ENCODE results near the gene HINFP. TPM values are rescaled to one million over a fixed set of nuclear protein-coding genes. Genes with fewer than 3 reads are reported as not detected.

The HINFP gene
- total and polyA plus RNA-seq, 11 donors = 9.4 to 16.3 (median 12.8) TPM

GRCh38 chr11:119154178-119154577 lies 32.8 kb downstream of the HINFP start:
- peaks cover 0 to 16% (median 0%) of the 10 kb centered on the region in 9 donors for H3K27me3 ChIP-seq
- intact Hi-C loops (cut with DNase I) = loop anchor here in 1 of 10 donors (5.0 kb wide), 1 partner anchor 43 kb away; no protein-coding TSS in a partner anchor
- ATAC-seq (no peak), DNase-seq (no peak)
- no peaks in the 10 kb centered on the region for H3K36me3 ChIP-seq
- peaks cover 0 to 8% (median 5%) of the 10 kb centered on the region in 12 donors for H3K4me1 ChIP-seq
- no peak overlapping the region for H3K27ac ChIP-seq
- 92 to 98% (median 95%) methylated on average over 5 to 6 of the region's 6 CpGs for WGBS, 4 donors
- no peak for TF ChIP-seq POLR2A (IDR thresholded peaks at IDR 0.05)
- TF ChIP-seq, protein P1, sequence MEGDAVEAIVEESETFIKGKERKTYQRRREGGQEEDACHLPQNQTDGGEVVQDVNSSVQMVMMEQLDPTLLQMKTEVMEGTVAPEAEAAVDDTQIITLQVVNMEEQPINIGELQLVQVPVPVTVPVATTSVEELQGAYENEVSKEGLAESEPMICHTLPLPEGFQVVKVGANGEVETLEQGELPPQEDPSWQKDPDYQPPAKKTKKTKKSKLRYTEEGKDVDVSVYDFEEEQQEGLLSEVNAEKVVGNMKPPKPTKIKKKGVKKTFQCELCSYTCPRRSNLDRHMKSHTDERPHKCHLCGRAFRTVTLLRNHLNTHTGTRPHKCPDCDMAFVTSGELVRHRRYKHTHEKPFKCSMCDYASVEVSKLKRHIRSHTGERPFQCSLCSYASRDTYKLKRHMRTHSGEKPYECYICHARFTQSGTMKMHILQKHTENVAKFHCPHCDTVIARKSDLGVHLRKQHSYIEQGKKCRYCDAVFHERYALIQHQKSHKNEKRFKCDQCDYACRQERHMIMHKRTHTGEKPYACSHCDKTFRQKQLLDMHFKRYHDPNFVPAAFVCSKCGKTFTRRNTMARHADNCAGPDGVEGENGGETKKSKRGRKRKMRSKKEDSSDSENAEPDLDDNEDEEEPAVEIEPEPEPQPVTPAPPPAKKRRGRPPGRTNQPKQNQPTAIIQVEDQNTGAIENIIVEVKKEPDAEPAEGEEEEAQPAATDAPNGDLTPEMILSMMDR (IDR thresholded peaks at IDR 0.05) = no peak
- H3K4me3 ChIP-seq = no peak overlapping the region
- no peaks in the 10 kb centered on the region for H3K9me3 ChIP-seq

- TF ChIP-seq, protein P1 (IDR thresholded peaks at IDR 0.05) = peak in 2 of 12 donors; percentile 13 to 25
- TF ChIP-seq POLR2A (IDR thresholded peaks at IDR 0.05) = no peak
- intact Hi-C loops (cut with DNase I) = no loop called here
- 52 to 56% (median 55%) methylated on average over 6 to 8 of the region's 8 CpGs for WGBS, 4 donors
- no peak overlapping the region for H3K27ac ChIP-seq
- H3K4me1 ChIP-seq = no peaks in the 10 kb centered on the region
- H3K4me3 ChIP-seq = no peak overlapping the region
- H3K9me3 ChIP-seq = no peaks in the 10 kb centered on the region
- no peak for DNase-seq
- ATAC-seq = peak in 2 of 4 donors; percentile 13 to 27
- H3K27me3 ChIP-seq = no peaks in the 10 kb centered on the region
- no peaks in the 10 kb centered on the region for H3K36me3 ChIP-seq
Measured at GRCh38 chr11:119155733-119156492, 34.5 kb downstream of the HINFP start.

- no peak overlapping the region for H3K4me3 ChIP-seq
- H3K27ac ChIP-seq = no peak overlapping the region
- H3K4me1 ChIP-seq = no peaks in the 10 kb centered on the region
- TF ChIP-seq POLR2A (IDR thresholded peaks at IDR 0.05) = no peak
- TF ChIP-seq, protein P1 (IDR thresholded peaks at IDR 0.05) = no peak
- H3K36me3 ChIP-seq = no peaks in the 10 kb centered on the region
- ATAC-seq (no peak), DNase-seq (no peak)
- WGBS, 4 donors = 89 to 94% (median 92%) methylated on average over 4 to 10 of the region's 10 CpGs
- H3K27me3 ChIP-seq = no peaks in the 10 kb centered on the region
- intact Hi-C loops (cut with DNase I) = no loop called here
- H3K9me3 ChIP-seq = no peaks in the 10 kb centered on the region
Measured at GRCh38 chr11:119156496-119156895, 35.1 kb downstream of the HINFP start.

DNA sequence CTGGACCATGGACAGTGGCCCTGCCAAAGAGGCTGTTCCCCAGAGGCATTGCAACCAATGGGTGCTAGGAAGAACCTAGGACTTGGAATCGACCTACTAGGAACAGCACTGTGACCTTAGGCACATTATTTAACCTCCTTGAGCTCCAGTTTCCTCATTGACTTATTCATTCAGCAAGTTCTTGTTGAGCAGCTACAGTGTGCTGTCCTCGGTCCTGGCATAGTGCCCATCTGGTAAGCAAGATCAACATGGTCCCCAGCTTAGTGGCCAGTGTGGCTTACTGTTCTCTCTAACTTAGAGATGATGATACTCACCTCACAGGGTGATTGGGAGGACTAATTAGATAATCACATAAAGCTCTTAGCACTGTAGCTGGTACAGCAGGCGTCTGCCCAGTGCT lies 35.7 kb downstream of the HINFP start:
- H3K9me3 ChIP-seq = no peaks in the 10 kb centered on the region
- WGBS, 4 donors = 51 to 65% (median 57%) methylated on average over 3 of the region's 3 CpGs
- H3K27ac ChIP-seq = no peak overlapping the region
- ATAC-seq (no peak), DNase-seq (no peak)
- H3K4me3 ChIP-seq = no peak overlapping the region
- H3K4me1 ChIP-seq = no peaks in the 10 kb centered on the region
- no peaks in the 10 kb centered on the region for H3K36me3 ChIP-seq
- TF ChIP-seq, protein P1 (IDR thresholded peaks at IDR 0.05) = no peak
- TF ChIP-seq POLR2A (IDR thresholded peaks at IDR 0.05) = no peak
- no peaks in the 10 kb centered on the region for H3K27me3 ChIP-seq
- intact Hi-C loops (cut with DNase I) = no loop called here
